C4-2B (cell line): Measurements from ENCODE around the gene EMID1.

ENCODE experiments used
- ZFX ChIP-seq: fragments of 450-650 bp; IDR thresholded peaks from 2 replicates; pipeline ENCODE4 v1.6.1; 2017
- TF ChIP-seq, protein P1 (sequence below): fragments of 450-650 bp; conservative IDR thresholded peaks from 2 replicates; pipeline ENCODE4 v1.5.1; 2017; ENCODE audit warnings: mild to moderate bottlenecking

DNA sequence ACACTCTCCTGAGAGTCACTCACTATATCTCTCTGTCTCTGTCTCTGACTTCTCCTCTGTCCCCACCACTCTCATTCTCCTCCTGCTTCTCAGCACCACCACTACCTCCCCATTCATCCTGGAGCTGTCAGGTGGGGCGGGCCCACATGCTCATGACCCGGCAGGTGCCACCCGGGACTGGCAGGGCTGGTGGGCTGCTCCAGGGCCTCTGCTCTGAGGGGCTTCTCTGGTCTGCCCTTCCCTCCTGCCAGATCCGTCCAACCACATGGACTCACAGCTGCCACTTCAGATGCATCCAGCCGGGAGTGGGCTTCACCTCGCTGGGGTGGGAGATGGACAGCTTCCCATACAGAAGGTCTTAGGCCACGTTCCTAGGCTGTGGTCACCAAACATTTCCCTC lies 4.8 kb upstream of the EMID1 start:
- TF ChIP-seq, protein P1, sequence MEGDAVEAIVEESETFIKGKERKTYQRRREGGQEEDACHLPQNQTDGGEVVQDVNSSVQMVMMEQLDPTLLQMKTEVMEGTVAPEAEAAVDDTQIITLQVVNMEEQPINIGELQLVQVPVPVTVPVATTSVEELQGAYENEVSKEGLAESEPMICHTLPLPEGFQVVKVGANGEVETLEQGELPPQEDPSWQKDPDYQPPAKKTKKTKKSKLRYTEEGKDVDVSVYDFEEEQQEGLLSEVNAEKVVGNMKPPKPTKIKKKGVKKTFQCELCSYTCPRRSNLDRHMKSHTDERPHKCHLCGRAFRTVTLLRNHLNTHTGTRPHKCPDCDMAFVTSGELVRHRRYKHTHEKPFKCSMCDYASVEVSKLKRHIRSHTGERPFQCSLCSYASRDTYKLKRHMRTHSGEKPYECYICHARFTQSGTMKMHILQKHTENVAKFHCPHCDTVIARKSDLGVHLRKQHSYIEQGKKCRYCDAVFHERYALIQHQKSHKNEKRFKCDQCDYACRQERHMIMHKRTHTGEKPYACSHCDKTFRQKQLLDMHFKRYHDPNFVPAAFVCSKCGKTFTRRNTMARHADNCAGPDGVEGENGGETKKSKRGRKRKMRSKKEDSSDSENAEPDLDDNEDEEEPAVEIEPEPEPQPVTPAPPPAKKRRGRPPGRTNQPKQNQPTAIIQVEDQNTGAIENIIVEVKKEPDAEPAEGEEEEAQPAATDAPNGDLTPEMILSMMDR = no peak
- no peak for TF ChIP-seq ZFX
